SK-N-SH treated with all-trans-retinoic acid at 6 μM for 48 hours (cell line): ENCODE measurements around the gene TEAD1.

Experiments
- ATAC-seq: fragments of 200-7000 bp; cut with Tn5 transposase; 3 replicates; pipeline ENCODE4 v1.9.1; 2020; ENCODE audit warnings: mild to moderate bottlenecking, moderate library complexity
- BACH2 ChIP-seq: fragments of 250-450 bp; sonication (Bioruptor Pico); IDR thresholded peaks from 2 replicates; pipeline ENCODE4 v1.9.0; 2021; ENCODE audit warnings: mild to moderate bottlenecking, borderline replicate concordance
- CSDC2 ChIP-seq: fragments of 250-450 bp; sonication (Bioruptor Pico); IDR thresholded peaks from 2 replicates; pipeline ENCODE4 v1.5.0; 2020; ENCODE audit warnings: mild to moderate bottlenecking, moderate library complexity
- GLIS3 ChIP-seq: fragments of 250-450 bp; sonication (Bioruptor Pico); IDR thresholded peaks from 2 replicates; pipeline ENCODE4 v1.5.0; 2020; ENCODE audit warnings: mild to moderate bottlenecking, moderate library complexity
- ISL1 ChIP-seq: fragments of 250-450 bp; sonication (Bioruptor Pico); IDR thresholded peaks from 2 replicates; pipeline ENCODE4 v2.1.2; 2022; ENCODE audit warnings: mild to moderate bottlenecking, moderate library complexity
- OSR1 ChIP-seq: fragments of 250-450 bp; sonication (Bioruptor Pico); IDR thresholded peaks from 2 replicates; pipeline ENCODE4 v1.8.0; 2022; ENCODE audit warnings: moderate library complexity, mild to moderate bottlenecking, inconsistent platforms
- PPARA ChIP-seq: fragments of 250-450 bp; sonication (Bioruptor Pico); IDR thresholded peaks from 2 replicates; pipeline ENCODE4 v1.5.0; 2020; ENCODE audit warnings: mild to moderate bottlenecking, borderline replicate concordance
- TOX ChIP-seq: fragments of 250-450 bp; sonication (Bioruptor Pico); IDR thresholded peaks from 2 replicates; pipeline ENCODE4 v1.8.0; 2021; ENCODE audit warnings: mild to moderate bottlenecking, moderate library complexity, borderline replicate concordance
- ZC3H10 ChIP-seq: fragments of 250-450 bp; sonication (Bioruptor Pico); IDR thresholded peaks from 2 replicates; pipeline ENCODE4 v1.5.1; 2021; ENCODE audit warnings: mild to moderate bottlenecking, moderate library complexity
- ZFP3 ChIP-seq: fragments of 250-450 bp; sonication (Bioruptor Pico); IDR thresholded peaks from 2 replicates; pipeline ENCODE4 v1.5.0; 2020; ENCODE audit warnings: mild to moderate bottlenecking, moderate library complexity
- ZFP30 ChIP-seq: fragments of 450-650 bp; formaldehyde crosslinking; IDR thresholded peaks from 2 replicates; pipeline ENCODE4 v1.5.0; 2022; ENCODE audit warnings: mild to moderate bottlenecking, moderate library complexity
- ZNF565 ChIP-seq: fragments of 450-650 bp; formaldehyde crosslinking; conservative IDR thresholded peaks from 2 replicates; pipeline ENCODE4 v1.5.0; 2020; ENCODE audit warnings: low read depth, mild to moderate bottlenecking, moderate library complexity
- ZNF70 ChIP-seq: fragments of 450-650 bp; formaldehyde crosslinking; IDR thresholded peaks from 2 replicates; pipeline ENCODE4 v1.5.0; 2020; ENCODE audit warnings: mild to moderate bottlenecking, moderate library complexity
- ZNF8 ChIP-seq: fragments of 450-650 bp; formaldehyde crosslinking; IDR thresholded peaks from 2 replicates; pipeline ENCODE4 v1.5.0; 2020; ENCODE audit warnings: mild to moderate bottlenecking, moderate library complexity
- TF ChIP-seq, protein P1 (sequence below): fragments of 250-450 bp; sonication (Bioruptor Pico); IDR thresholded peaks from 2 replicates; pipeline ENCODE4 v1.5.0; 2020; ENCODE audit warnings: mild to moderate bottlenecking, moderate library complexity
- TF ChIP-seq, protein P2 (sequence below): fragments of 250-450 bp; sonication (Bioruptor Pico); IDR thresholded peaks from 2 replicates; pipeline ENCODE4 v1.8.0; 2021; ENCODE audit warnings: low read depth, mild to moderate bottlenecking, moderate library complexity, borderline replicate concordance
- TF ChIP-seq, protein P3 (sequence below): fragments of 250-450 bp; sonication (Bioruptor Pico); IDR thresholded peaks from 2 replicates; pipeline ENCODE4 v1.5.1; 2020; ENCODE audit warnings: low read depth, mild to moderate bottlenecking, moderate library complexity
- TF ChIP-seq, protein P4 (sequence below): fragments of 250-450 bp; sonication (Bioruptor Pico); IDR thresholded peaks from 2 replicates; pipeline ENCODE4 v1.5.1; 2021; ENCODE audit warnings: mild to moderate bottlenecking, moderate library complexity
- TF ChIP-seq, protein P5 (sequence below): fragments of 250-450 bp; sonication (Bioruptor Pico); IDR thresholded peaks from 2 replicates; pipeline ENCODE4 v1.8.0; 2020; ENCODE audit warnings: mild to moderate bottlenecking, moderate library complexity, borderline replicate concordance

The TEAD1 gene

DNA sequence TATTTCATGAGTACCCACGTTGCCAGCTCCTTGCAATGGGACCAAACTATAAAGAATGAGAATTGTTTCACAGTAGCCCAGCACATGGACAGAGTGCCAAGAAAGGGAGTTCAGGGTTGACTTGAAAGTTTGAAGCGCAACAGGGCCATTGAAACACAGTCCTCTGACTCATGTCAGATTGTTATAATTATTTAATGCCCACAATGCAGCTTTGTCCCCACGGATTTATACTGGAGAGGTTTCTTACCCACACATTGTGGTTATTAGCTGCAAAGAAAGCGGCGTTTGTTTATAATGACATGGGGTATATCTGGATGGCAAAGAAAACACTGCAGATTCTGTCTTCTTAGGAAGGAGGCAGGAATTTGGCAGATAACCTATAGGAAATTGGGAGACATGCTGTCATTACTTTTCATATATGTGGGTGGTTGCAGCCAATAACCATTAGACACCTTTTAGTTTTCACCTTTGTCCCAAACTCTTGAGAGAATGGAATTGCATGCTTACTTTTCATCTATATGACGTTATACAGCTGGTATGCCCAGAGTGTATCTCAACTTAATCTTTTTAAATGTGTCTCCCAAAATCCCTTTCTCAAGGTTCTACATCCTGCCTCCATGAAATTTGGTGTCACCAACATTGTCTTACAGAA is 143.6 kb downstream of the TEAD1 start (continued):
- TF ChIP-seq, protein P1, sequence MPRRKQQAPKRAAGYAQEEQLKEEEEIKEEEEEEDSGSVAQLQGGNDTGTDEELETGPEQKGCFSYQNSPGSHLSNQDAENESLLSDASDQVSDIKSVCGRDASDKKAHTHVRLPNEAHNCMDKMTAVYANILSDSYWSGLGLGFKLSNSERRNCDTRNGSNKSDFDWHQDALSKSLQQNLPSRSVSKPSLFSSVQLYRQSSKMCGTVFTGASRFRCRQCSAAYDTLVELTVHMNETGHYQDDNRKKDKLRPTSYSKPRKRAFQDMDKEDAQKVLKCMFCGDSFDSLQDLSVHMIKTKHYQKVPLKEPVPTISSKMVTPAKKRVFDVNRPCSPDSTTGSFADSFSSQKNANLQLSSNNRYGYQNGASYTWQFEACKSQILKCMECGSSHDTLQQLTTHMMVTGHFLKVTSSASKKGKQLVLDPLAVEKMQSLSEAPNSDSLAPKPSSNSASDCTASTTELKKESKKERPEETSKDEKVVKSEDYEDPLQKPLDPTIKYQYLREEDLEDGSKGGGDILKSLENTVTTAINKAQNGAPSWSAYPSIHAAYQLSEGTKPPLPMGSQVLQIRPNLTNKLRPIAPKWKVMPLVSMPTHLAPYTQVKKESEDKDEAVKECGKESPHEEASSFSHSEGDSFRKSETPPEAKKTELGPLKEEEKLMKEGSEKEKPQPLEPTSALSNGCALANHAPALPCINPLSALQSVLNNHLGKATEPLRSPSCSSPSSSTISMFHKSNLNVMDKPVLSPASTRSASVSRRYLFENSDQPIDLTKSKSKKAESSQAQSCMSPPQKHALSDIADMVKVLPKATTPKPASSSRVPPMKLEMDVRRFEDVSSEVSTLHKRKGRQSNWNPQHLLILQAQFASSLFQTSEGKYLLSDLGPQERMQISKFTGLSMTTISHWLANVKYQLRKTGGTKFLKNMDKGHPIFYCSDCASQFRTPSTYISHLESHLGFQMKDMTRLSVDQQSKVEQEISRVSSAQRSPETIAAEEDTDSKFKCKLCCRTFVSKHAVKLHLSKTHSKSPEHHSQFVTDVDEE (CRISPR knock-in tag), result no peak
- no peak for TF ChIP-seq ZFP30 (CRISPR knock-in tag)
- TF ChIP-seq ZNF8 (CRISPR knock-in tag), result no peak
- TF ChIP-seq PPARA (CRISPR knock-in tag), result no peak
- no peak for TF ChIP-seq ZFP3 (CRISPR knock-in tag)
- TF ChIP-seq, protein P2, sequence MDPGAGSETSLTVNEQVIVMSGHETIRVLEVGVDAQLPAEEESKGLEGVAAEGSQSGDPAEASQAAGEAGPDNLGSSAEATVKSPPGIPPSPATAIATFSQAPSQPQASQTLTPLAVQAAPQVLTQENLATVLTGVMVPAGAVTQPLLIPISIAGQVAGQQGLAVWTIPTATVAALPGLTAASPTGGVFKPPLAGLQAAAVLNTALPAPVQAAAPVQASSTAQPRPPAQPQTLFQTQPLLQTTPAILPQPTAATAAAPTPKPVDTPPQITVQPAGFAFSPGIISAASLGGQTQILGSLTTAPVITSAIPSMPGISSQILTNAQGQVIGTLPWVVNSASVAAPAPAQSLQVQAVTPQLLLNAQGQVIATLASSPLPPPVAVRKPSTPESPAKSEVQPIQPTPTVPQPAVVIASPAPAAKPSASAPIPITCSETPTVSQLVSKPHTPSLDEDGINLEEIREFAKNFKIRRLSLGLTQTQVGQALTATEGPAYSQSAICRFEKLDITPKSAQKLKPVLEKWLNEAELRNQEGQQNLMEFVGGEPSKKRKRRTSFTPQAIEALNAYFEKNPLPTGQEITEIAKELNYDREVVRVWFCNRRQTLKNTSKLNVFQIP (CRISPR knock-in tag), result no peak
- no peak for TF ChIP-seq BACH2
- TF ChIP-seq ZNF70 (CRISPR knock-in tag), result no peak
- no peak for TF ChIP-seq GLIS3 (CRISPR knock-in tag)

DNA sequence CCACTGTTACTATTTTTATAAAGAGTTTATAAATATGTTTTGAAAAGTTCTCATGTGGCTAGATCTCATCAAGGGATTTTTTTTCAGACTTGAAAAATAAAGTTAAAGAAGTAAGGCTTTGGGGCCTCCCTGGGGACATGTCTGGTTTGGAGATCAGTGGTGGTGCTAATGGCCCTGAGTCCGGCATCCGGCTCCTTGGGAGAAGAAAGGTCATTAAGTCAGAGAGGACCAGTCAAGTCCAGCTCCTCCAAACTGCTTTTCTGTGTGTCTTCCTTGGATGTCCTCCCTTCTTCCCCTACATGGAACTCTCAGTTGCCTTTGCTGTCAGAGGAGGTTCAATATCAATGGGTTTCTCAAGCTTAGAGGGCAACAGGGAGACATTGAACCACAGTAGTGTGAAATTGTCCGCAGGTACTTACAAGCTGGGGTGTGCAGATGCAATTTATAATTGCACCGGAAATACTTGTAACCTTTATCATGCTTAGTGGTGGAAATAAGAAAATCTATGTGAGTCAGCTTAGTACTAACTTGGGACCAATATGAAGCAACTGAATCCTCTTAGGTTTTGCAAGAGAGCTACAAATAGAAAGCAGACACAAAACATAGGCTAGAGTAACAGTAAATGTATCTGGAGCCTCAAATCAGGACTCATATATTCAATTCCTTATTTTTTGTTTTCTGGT is 144.3 kb downstream of the TEAD1 start:
- TF ChIP-seq, protein P3, sequence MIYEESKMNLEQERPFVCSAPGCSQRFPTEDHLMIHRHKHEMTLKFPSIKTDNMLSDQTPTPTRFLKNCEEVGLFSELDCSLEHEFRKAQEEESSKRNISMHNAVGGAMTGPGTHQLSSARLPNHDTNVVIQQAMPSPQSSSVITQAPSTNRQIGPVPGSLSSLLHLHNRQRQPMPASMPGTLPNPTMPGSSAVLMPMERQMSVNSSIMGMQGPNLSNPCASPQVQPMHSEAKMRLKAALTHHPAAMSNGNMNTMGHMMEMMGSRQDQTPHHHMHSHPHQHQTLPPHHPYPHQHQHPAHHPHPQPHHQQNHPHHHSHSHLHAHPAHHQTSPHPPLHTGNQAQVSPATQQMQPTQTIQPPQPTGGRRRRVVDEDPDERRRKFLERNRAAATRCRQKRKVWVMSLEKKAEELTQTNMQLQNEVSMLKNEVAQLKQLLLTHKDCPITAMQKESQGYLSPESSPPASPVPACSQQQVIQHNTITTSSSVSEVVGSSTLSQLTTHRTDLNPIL (CRISPR knock-in tag), result no peak
- TF ChIP-seq ZFP3 (CRISPR knock-in tag) (no peak), OSR1 (CRISPR knock-in tag) (no peak), GLIS3 (CRISPR knock-in tag) (no peak), PPARA (CRISPR knock-in tag) (no peak), TOX (CRISPR knock-in tag) (no peak), CSDC2 (CRISPR knock-in tag) (no peak), ZNF8 (CRISPR knock-in tag) (no peak), ZFP30 (CRISPR knock-in tag) (no peak), ZC3H10 (CRISPR knock-in tag) (no peak), ZNF565 (CRISPR knock-in tag) (no peak), ISL1 (CRISPR knock-in tag) (no peak)
- TF ChIP-seq, protein P4, sequence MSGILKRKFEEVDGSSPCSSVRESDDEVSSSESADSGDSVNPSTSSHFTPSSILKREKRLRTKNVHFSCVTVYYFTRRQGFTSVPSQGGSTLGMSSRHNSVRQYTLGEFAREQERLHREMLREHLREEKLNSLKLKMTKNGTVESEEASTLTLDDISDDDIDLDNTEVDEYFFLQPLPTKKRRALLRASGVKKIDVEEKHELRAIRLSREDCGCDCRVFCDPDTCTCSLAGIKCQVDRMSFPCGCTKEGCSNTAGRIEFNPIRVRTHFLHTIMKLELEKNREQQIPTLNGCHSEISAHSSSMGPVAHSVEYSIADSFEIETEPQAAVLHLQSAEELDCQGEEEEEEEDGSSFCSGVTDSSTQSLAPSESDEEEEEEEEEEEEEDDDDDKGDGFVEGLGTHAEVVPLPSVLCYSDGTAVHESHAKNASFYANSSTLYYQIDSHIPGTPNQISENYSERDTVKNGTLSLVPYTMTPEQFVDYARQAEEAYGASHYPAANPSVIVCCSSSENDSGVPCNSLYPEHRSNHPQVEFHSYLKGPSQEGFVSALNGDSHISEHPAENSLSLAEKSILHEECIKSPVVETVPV, result no peak
- TF ChIP-seq, protein P2 (CRISPR knock-in tag), result no peak
- no peak; the same call in 2 of the 3 replicates for ATAC-seq

DNA sequence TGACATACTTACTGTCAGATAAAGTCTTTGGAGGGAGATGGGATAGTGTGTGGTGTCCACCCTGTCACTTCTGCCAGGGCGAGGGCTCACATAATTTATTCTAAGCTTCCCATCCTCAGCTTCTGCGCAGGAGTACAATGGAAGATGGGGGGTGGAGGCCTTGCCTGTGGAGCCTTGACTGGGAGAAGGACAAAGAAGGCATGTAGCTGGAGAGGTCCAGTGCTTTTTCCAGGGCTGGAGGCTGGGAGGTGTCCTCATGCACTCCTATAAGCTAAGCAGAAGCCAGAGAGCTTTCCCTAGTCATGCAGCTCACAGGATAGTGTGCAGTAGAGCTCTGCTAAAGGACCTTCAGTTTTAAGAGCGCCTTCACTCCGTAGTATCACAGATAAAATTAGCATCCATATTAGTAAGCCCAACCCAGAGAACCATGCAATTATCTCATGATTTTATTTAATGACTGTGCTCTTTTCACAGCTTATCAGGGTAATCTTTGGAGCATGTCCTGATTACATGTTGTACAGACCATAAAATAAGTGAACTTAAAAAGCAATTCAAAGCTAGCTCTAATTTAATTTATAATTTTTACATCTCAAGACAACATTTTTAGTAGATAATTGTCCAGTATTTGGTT is 148.3 kb downstream of the TEAD1 start:
- peak; percentile 9; the same call in 1 of the 3 replicates for ATAC-seq
- TF ChIP-seq GLIS3 (CRISPR knock-in tag), result no peak
- TF ChIP-seq, protein P4, result no peak
- TF ChIP-seq, protein P2 (CRISPR knock-in tag), result no peak
- no peak for TF ChIP-seq OSR1 (CRISPR knock-in tag)
- TF ChIP-seq BACH2, result 0 out of 2 replicates have a peak, but pooled peaks have one; percentile 4
- TF ChIP-seq, protein P5, sequence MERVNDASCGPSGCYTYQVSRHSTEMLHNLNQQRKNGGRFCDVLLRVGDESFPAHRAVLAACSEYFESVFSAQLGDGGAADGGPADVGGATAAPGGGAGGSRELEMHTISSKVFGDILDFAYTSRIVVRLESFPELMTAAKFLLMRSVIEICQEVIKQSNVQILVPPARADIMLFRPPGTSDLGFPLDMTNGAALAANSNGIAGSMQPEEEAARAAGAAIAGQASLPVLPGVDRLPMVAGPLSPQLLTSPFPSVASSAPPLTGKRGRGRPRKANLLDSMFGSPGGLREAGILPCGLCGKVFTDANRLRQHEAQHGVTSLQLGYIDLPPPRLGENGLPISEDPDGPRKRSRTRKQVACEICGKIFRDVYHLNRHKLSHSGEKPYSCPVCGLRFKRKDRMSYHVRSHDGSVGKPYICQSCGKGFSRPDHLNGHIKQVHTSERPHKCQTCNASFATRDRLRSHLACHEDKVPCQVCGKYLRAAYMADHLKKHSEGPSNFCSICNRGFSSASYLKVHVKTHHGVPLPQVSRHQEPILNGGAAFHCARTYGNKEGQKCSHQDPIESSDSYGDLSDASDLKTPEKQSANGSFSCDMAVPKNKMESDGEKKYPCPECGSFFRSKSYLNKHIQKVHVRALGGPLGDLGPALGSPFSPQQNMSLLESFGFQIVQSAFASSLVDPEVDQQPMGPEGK (CRISPR knock-in tag), result no peak
- no peak for TF ChIP-seq PPARA (CRISPR knock-in tag)
- no peak for TF ChIP-seq ZFP3 (CRISPR knock-in tag)
- no peak for TF ChIP-seq ZC3H10 (CRISPR knock-in tag)
